Stimulated activated CD8-positive, alpha-beta memory T cell treated with anti-CD3 and anti-CD28 coated beads, Interleukin-12 subunit alpha, Interleukin-12 subunit beta, amount 100 ng/mL, for 24 hours (primary cell): Measurements from ENCODE around the gene ZNF680.
"Not testable (repeated sequence)": the region's sequence is repeated elsewhere in the genome, so short reads cannot be mapped to it uniquely, and the experiment has no call there.

Source experiments
- DNase-seq: peaks from one replicate; pipeline ENCODE4 v3.0.0-alpha.2; 2020; ENCODE audit errors: extremely low read depth

Gene ZNF680

GRCh38 chr7:64557601-64558322, 5.1 kb downstream of the ZNF680 start:
- no peak for DNase-seq

- DNase-seq: no peak
These were observed 7.8 kb downstream of the ZNF680 start for GRCh38 chr7:64555046-64555445.

- not testable (repeated sequence) for DNase-seq
These were observed 8.7 kb downstream of the ZNF680 start for GRCh38 chr7:64554188-64554587.

- DNase-seq: no peak
These were observed 11.3 kb downstream of the ZNF680 start for GRCh38 chr7:64551375-64552142.

GRCh38 chr7:64544010-64544409, 18.9 kb downstream of the ZNF680 start:
- no peak for DNase-seq

GRCh38 chr7:64541438-64542359, 21.2 kb downstream of the ZNF680 start:
- DNase-seq: no peak

- DNase-seq: no peak
These were observed 29.1 kb downstream of the ZNF680 start for GRCh38 chr7:64533756-64534155.

- DNase-seq: no peak
These were observed 34.1 kb downstream of the ZNF680 start for GRCh38 chr7:64528770-64529169.

- no peak for DNase-seq
These were observed 41.4 kb downstream of the ZNF680 start for GRCh38 chr7:64521409-64521984.

- DNase-seq: no peak
These were observed 46.4 kb downstream of the ZNF680 start for GRCh38 chr7:64516451-64516850.

GRCh38 chr7:64515781-64516180, 47.1 kb downstream of the ZNF680 start:
- no peak for DNase-seq

GRCh38 chr7:64515330-64515729, 47.5 kb downstream of the ZNF680 start:
- no peak for DNase-seq

- DNase-seq: no peak
These were observed 53.3 kb downstream of the ZNF680 start for GRCh38 chr7:64509583-64509982.

- DNase-seq: no peak
These were observed 58.2 kb downstream of the ZNF680 start for GRCh38 chr7:64504581-64505120.

- DNase-seq: no peak
These were observed 64.6 kb downstream of the ZNF680 start for GRCh38 chr7:64498270-64498669.

- DNase-seq: no peak
These were observed 67.9 kb downstream of the ZNF680 start for GRCh38 chr7:64494912-64495461.

- no peak for DNase-seq
These were observed 77.2 kb downstream of the ZNF680 start for GRCh38 chr7:64485623-64486022.
